GM12878 (cell line): Measurements from ENCODE around the gene C1GALT1.

Experiments
- ESRRA ChIP-seq: IDR thresholded peaks from 2 replicates; pipeline ENCODE4 v1.6.1; 2012; ENCODE audit warnings: mild to moderate bottlenecking, low read length, improper control_type of control experiment
- EZH2 ChIP-seq: IDR thresholded peaks from 2 replicates; pipeline ENCODE4 v1.6.1; 2012; ENCODE audit warnings: low read depth, mild to moderate bottlenecking, control low read depth, inconsistent platforms, low read length, borderline replicate concordance; ENCODE audit not compliant: control insufficient read depth
- NR2C2 ChIP-seq: IDR thresholded peaks from 2 replicates; pipeline ENCODE4 v1.6.1; 2011; ENCODE audit warnings: borderline replicate concordance, low read depth; ENCODE audit not compliant: control insufficient read depth, insufficient read length
- NRF1 ChIP-seq: conservative IDR thresholded peaks from 2 replicates; pipeline ENCODE4 v1.6.1; 2011; ENCODE audit warnings: mild to moderate bottlenecking, low read depth, low read length, improper control_type of control experiment
- POLR2A ChIP-seq: IDR thresholded peaks from 2 replicates; pipeline ENCODE4 v1.6.1; 2011; ENCODE audit warnings: low read depth, mild to moderate bottlenecking, low read length
- SMC3 ChIP-seq: IDR thresholded peaks from 2 replicates; pipeline ENCODE4 v1.6.1; 2011; ENCODE audit warnings: low read length, improper control_type of control experiment, borderline replicate concordance
- ZBED1 ChIP-seq: IDR thresholded peaks from 2 replicates; pipeline ENCODE4 v1.6.1; 2016; ENCODE audit warnings: borderline replicate concordance
- TF ChIP-seq, protein P1 (sequence below), 3 experiments: IDR thresholded peaks in 2 of 3; conservative IDR thresholded peaks in 1 of 3; 2 replicates each; pipeline ENCODE4 v1.5.1; 2011; ENCODE audit warnings: low read depth in 3 of 3, low read length in 3 of 3, mild to moderate bottlenecking in 3 of 3, control low read depth in 2 of 3, moderate library complexity in 2 of 3, inconsistent platforms in 1 of 3, mixed read lengths in 1 of 3; ENCODE audit not compliant: control insufficient read depth in 2 of 3, insufficient read depth in 1 of 3; ENCODE audit errors: extremely low read depth in 1 of 3
- TF ChIP-seq, protein P2 (sequence below): IDR thresholded peaks from 2 replicates; pipeline ENCODE4 v1.6.1; 2011; ENCODE audit warnings: low read depth, low read length, improper control_type of control experiment, borderline replicate concordance
- TF ChIP-seq, protein P3 (sequence below): fragments of 450-650 bp; formaldehyde crosslinking; IDR thresholded peaks from 2 replicates; pipeline ENCODE4 v1.4.0; 2020; ENCODE audit warnings: mild to moderate bottlenecking, moderate library complexity

- TF ChIP-seq EZH2 = no peak
- TF ChIP-seq, protein P1, sequence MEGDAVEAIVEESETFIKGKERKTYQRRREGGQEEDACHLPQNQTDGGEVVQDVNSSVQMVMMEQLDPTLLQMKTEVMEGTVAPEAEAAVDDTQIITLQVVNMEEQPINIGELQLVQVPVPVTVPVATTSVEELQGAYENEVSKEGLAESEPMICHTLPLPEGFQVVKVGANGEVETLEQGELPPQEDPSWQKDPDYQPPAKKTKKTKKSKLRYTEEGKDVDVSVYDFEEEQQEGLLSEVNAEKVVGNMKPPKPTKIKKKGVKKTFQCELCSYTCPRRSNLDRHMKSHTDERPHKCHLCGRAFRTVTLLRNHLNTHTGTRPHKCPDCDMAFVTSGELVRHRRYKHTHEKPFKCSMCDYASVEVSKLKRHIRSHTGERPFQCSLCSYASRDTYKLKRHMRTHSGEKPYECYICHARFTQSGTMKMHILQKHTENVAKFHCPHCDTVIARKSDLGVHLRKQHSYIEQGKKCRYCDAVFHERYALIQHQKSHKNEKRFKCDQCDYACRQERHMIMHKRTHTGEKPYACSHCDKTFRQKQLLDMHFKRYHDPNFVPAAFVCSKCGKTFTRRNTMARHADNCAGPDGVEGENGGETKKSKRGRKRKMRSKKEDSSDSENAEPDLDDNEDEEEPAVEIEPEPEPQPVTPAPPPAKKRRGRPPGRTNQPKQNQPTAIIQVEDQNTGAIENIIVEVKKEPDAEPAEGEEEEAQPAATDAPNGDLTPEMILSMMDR (IDR thresholded peaks at IDR 0.05 in 2 of 3, conservative IDR thresholded peaks at IDR 0.05 in 1 of 3; ENCODE audit: control insufficient read depth in 2 of 3, extremely low read depth in 1 of 3, insufficient read depth in 1 of 3, low read depth in 3 of 3, low read length in 3 of 3) = peak in 2 of 3 experiments; percentile 10 to 57; a peak in 3 of 6 replicates
- no peak for TF ChIP-seq NRF1
- TF ChIP-seq SMC3 = peak; percentile 47; the same call in 1 of the 2 replicates
- no peak for TF ChIP-seq POLR2A
- TF ChIP-seq NR2C2 = no peak
- TF ChIP-seq, protein P2, sequence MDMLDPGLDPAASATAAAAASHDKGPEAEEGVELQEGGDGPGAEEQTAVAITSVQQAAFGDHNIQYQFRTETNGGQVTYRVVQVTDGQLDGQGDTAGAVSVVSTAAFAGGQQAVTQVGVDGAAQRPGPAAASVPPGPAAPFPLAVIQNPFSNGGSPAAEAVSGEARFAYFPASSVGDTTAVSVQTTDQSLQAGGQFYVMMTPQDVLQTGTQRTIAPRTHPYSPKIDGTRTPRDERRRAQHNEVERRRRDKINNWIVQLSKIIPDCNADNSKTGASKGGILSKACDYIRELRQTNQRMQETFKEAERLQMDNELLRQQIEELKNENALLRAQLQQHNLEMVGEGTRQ = no peak
- no peak for TF ChIP-seq ESRRA
- TF ChIP-seq, protein P3, sequence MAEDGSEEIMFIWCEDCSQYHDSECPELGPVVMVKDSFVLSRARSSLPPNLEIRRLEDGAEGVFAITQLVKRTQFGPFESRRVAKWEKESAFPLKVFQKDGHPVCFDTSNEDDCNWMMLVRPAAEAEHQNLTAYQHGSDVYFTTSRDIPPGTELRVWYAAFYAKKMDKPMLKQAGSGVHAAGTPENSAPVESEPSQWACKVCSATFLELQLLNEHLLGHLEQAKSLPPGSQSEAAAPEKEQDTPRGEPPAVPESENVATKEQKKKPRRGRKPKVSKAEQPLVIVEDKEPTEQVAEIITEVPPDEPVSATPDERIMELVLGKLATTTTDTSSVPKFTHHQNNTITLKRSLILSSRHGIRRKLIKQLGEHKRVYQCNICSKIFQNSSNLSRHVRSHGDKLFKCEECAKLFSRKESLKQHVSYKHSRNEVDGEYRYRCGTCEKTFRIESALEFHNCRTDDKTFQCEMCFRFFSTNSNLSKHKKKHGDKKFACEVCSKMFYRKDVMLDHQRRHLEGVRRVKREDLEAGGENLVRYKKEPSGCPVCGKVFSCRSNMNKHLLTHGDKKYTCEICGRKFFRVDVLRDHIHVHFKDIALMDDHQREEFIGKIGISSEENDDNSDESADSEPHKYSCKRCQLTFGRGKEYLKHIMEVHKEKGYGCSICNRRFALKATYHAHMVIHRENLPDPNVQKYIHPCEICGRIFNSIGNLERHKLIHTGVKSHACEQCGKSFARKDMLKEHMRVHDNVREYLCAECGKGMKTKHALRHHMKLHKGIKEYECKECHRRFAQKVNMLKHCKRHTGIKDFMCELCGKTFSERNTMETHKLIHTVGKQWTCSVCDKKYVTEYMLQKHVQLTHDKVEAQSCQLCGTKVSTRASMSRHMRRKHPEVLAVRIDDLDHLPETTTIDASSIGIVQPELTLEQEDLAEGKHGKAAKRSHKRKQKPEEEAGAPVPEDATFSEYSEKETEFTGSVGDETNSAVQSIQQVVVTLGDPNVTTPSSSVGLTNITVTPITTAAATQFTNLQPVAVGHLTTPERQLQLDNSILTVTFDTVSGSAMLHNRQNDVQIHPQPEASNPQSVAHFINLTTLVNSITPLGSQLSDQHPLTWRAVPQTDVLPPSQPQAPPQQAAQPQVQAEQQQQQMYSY (CRISPR knock-in tag) = no peak
- no peak for TF ChIP-seq ZBED1
Measured at GRCh38 chr7:7181519-7182155, 707 bp upstream of the C1GALT1 start.
